ENCODE data around the gene FAM131B.

Gene FAM131B

GRCh38 chr7:143320620-143321019 is 41.9 kb downstream of the FAM131B start:
- no peak for DNase-seq

GRCh38 chr7:143318661-143319060 is 43.9 kb downstream of the FAM131B start:
- no peak for DNase-seq

DNA sequence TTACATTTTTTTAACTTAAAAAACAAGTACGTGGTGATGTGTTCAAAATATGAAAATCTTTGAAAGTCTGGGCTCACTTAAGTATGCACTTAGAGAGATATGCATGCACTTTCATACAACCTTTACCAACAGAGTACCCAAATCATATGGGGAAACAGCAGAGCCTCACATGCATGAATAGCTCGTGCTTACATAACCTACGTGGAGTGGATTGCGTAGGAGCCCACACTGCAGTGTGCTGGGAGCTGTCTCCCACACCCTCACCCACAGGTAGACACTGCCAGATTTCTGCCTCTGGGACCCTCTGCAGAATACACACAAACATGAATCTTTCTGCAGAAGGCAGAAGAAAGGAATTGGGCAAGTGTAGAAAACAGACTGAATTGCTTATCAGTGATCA is 46.0 kb downstream of the FAM131B start:
- no peak for DNase-seq

GRCh38 chr7:143315776-143316175 is 46.7 kb downstream of the FAM131B start, which contains the start of gene CLCN1:
Gene CLCN1 (plus strand): TSS chr7:143316111. CDS start chr7:143316213, 102 bp downstream.
- DNase-seq = no peak

DNA sequence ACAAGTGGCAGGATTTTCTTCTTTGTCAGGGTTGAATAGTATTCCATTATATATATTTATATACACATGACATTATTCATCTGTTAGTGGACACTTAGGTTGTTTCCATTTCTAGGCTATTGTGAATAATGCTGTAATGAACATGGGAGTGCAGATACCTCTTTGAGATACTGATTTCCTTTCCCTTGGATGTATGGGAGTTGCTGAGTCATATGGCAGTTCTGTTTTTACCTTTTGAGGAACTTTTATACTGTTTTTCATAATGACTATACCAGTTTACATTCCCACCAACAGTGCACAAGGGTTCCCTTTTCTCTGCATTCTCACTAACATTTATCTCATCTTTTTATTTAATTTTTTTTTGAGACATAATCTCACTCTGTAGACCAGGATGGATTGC is 48.4 kb downstream of the FAM131B start:
- no peak for DNase-seq

DNA sequence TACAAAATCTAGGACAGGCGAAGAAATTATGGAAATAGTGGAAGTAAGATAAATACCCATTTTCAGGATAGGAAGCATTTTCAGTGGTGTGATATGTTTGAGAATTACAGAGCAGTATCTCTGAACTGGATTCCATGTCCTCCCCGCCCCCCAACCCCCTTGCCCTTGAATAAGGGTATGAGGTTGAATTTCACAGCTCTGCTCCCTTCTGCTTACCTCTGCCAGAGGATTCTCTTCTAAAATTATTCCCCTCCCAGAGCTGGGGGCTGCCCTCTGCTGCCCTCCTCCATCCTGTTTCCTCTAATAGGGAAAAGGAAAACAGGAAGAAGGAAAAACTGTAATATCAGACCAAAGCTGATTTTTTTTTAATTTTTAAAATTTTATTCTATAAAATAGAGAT is 53.9 kb downstream of the FAM131B start:
- no peak for DNase-seq

GRCh38 chr7:143305423-143306070 is 57.0 kb downstream of the FAM131B start:
- DNase-seq = no peak

DNA sequence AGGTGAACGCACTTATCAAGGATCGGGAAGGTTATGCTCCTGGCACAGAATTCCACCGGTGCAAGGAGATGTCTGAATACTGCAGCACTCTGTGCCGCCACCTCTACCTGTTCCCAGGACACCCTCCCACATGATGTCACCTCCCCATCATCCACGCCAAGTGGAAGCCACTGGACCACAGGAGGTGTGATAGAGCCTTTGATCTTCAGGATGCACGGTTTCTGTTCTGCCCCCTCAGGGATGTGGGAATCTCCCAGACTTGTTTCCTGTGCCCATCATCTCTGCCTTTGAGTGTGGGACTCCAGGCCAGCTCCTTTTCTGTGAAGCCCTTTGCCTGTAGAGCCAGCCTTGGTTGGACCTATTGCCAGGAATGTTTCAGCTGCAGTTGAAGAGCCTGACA is 57.6 kb downstream of the FAM131B start:
- no peak for DNase-seq

- no peak for DNase-seq
Measured at GRCh38 chr7:143303733-143304132, 58.8 kb downstream of the FAM131B start.
